Thoracic aorta (tissue), 2 donors: Measurements from ENCODE around the gene LIPM. TPM values are rescaled to one million over a fixed set of nuclear protein-coding genes. Genes with fewer than 3 reads are reported as not detected.

ENCODE experiments used
- ATAC-seq: fragments of 150-250 bp; one replicate; pipeline ENCODE4 v1.8.0; 2017; ENCODE audit warnings: low read depth; ENCODE audit not compliant: insufficient number of reproducible peaks, low FRiP score
- DNase-seq: peaks from one replicate; pipeline ENCODE4 v3.0.0-alpha.2; 2020; ENCODE audit warnings: low spot score
- H3K27ac ChIP-seq, 2 donors: fragments of 200-600 bp; sonication (generic); 1 replicate in 1 of 2; 2 replicates in 1 of 2; pipeline ENCODE4 v1.5.1; 2016; ENCODE audit warnings: mild to moderate bottlenecking in 2 of 2, moderate library complexity in 2 of 2
- H3K27me3 ChIP-seq: fragments of 200-600 bp; sonication (generic); replicated peaks from 2 replicates; pipeline ENCODE4 v1.6.0; 2016; ENCODE audit warnings: mild to moderate bottlenecking; ENCODE audit not compliant: insufficient read depth
- H3K36me3 ChIP-seq: fragments of 200-600 bp; sonication (generic); one replicate; pipeline ENCODE4 v1.5.1; 2016
- H3K4me1 ChIP-seq, 2 donors: fragments of 200-600 bp; sonication (generic); 1 replicate in 1 of 2; 2 replicates in 1 of 2; pipeline versions ENCODE4 v1.5.1 to v1.6.0; 2016; ENCODE audit warnings: low read depth in 2 of 2, mild to moderate bottlenecking in 1 of 2; ENCODE audit not compliant: control insufficient read depth in 1 of 2
- H3K4me3 ChIP-seq: fragments of 200-600 bp; sonication (generic); 2 replicates; pipeline ENCODE4 v1.5.1; 2016; ENCODE audit warnings: mild to moderate bottlenecking
- H3K9me3 ChIP-seq: fragments of 200-600 bp; sonication (generic); 2 replicates; pipeline ENCODE4 v1.5.1; 2016
- CTCF ChIP-seq: fragments of 200-600 bp; sonication (generic); IDR thresholded peaks from one replicate; pipeline ENCODE4 v1.5.1; 2019; ENCODE audit warnings: antibody characterized with exemption
- total RNA-seq, 2 donors: library from RNA; depleted of rRNA; stranded (reverse); fragments of >200 nt; gene quantifications; one replicate each; pipeline versions ENCODE4 v1.1.0 to v1.2.3, GENCODE V29; 2016

Gene LIPM
- total RNA-seq, 2 donors from 2014 or later: not detected

GRCh38 chr10:88848499-88848898 is 46.0 kb downstream of the LIPM start:
- H3K27me3 ChIP-seq: no peaks in the 10 kb centered on the region
- H3K9me3 ChIP-seq: no peaks in the 10 kb centered on the region
- no peak overlapping the region for H3K4me3 ChIP-seq
- H3K36me3 ChIP-seq: no peaks in the 10 kb centered on the region
- no peak for ATAC-seq
- H3K4me1 ChIP-seq: no peaks in the 10 kb centered on the region
- no peak for DNase-seq
- H3K27ac ChIP-seq: no peak overlapping the region
- TF ChIP-seq CTCF: no peak

GRCh38 chr10:88849234-88849633 is 46.7 kb downstream of the LIPM start:
- no peak for TF ChIP-seq CTCF
- Histone ChIP-seq H3K27ac (no peak overlapping the region), H3K4me3 (no peak overlapping the region), H3K27me3 (no peaks in the 10 kb centered on the region), H3K36me3 (no peaks in the 10 kb centered on the region), H3K4me1 (no peaks in the 10 kb centered on the region), H3K9me3 (no peaks in the 10 kb centered on the region)
- no peak for DNase-seq
- no peak for ATAC-seq

GRCh38 chr10:88850712-88851111 is 48.2 kb downstream of the LIPM start:
- TF ChIP-seq CTCF: no peak
- Histone ChIP-seq H3K27me3 (no peaks in the 10 kb centered on the region), H3K4me1 (no peaks in the 10 kb centered on the region), H3K4me3 (no peak overlapping the region), H3K27ac (no peak overlapping the region), H3K36me3 (no peaks in the 10 kb centered on the region), H3K9me3 (no peaks in the 10 kb centered on the region)
- no peak for DNase-seq
- no peak for ATAC-seq

GRCh38 chr10:88851706-88852105 is 49.2 kb downstream of the LIPM start, which contains the start of gene ANKRD22:
Gene ANKRD22, minus strand, starts transcription at chr10:88851844. Its CDS starts 237 bp downstream, at chr10:88851607.
- Histone ChIP-seq H3K4me1 (no peaks in the 10 kb centered on the region), H3K9me3 (no peaks in the 10 kb centered on the region), H3K36me3 (no peaks in the 10 kb centered on the region), H3K27ac (no peak within 1 kb of the TSS), H3K4me3 (no peak within 1 kb of the TSS), H3K27me3 (no peaks in the 10 kb centered on the region)
- ATAC-seq (no peak), DNase-seq (no peak)
- TF ChIP-seq CTCF: no peak

- TF ChIP-seq CTCF: no peak
- ATAC-seq: no peak
- H3K36me3 ChIP-seq: no peaks in the 10 kb centered on the region
- no peak overlapping the region for H3K4me3 ChIP-seq
- no peaks in the 10 kb centered on the region for H3K4me1 ChIP-seq
- H3K27ac ChIP-seq: no peak overlapping the region
- H3K9me3 ChIP-seq: no peaks in the 10 kb centered on the region
- H3K27me3 ChIP-seq: no peaks in the 10 kb centered on the region
- no peak for DNase-seq
Observed at GRCh38 chr10:88852327-88852726, 49.8 kb downstream of the LIPM start.
